Neural cell (in vitro differentiated cells): ENCODE data around the gene VBP1. TPM values are rescaled to one million over a fixed set of nuclear protein-coding genes. Genes with fewer than 3 reads are reported as not detected.

Experiments used
- H2AFZ ChIP-seq: fragments of 200-600, 300-800 bp; sonication (generic), shearing (Covaris generic); 2 replicates; pipeline ENCODE4 v1.6.0; 2014; ENCODE audit warnings: low read depth, mild to moderate bottlenecking, antibody characterized with exemption, low read length, moderate library complexity
- H3F3A ChIP-seq: fragments of 200-600 bp; shearing (Covaris generic); 2 replicates; pipeline ENCODE4 v1.6.1; 2016; ENCODE audit warnings: mild to moderate bottlenecking, moderate library complexity, mixed read lengths, antibody characterized with exemption, low read length; ENCODE audit not compliant: insufficient read depth, poor library complexity, severe bottlenecking
- H3K27ac ChIP-seq: fragments of 200-600, 300-800 bp; sonication (generic), shearing (Covaris generic); 2 replicates; pipeline ENCODE4 v1.5.1; 2014; ENCODE audit warnings: mild to moderate bottlenecking, low read length, moderate library complexity
- H3K27me3 ChIP-seq: fragments of 300-800, 200-600 bp; sonication (generic), shearing (Covaris generic); 2 replicates; pipeline ENCODE4 v1.6.0; 2014; ENCODE audit warnings: mild to moderate bottlenecking, low read depth, low read length, moderate library complexity; ENCODE audit not compliant: insufficient read depth
- H3K36me3 ChIP-seq: fragments of 300-800, 200-600 bp; sonication (generic), shearing (Covaris generic); 2 replicates; pipeline ENCODE4 v1.5.1; 2014; ENCODE audit warnings: mild to moderate bottlenecking, antibody characterized with exemption, low read length, moderate library complexity; ENCODE audit not compliant: insufficient read depth
- H3K4me2 ChIP-seq: fragments of 300-800, 200-600 bp; sonication (generic), shearing (Covaris generic); 2 replicates; pipeline ENCODE4 v1.6.0; 2014; ENCODE audit warnings: mild to moderate bottlenecking, low read length
- H3K4me3 ChIP-seq: fragments of 300-800, 200-600 bp; sonication (generic), shearing (Covaris generic); 2 replicates; pipeline ENCODE4 v1.5.1; 2014; ENCODE audit warnings: mild to moderate bottlenecking, low read length, moderate library complexity
- H3K79me2 ChIP-seq: fragments of 200-600 bp; shearing (Covaris generic); replicated peaks from 2 replicates; pipeline ENCODE4 v1.6.0; 2014; ENCODE audit warnings: mild to moderate bottlenecking, low read length, moderate library complexity; ENCODE audit not compliant: insufficient read depth
- H3K9ac ChIP-seq: fragments of 300-800, 200-600 bp; sonication (generic), shearing (Covaris generic); 2 replicates; pipeline ENCODE4 v1.6.1; 2016; ENCODE audit warnings: mild to moderate bottlenecking, low read length, mixed read lengths
- H3K9me2 ChIP-seq: fragments of 200-600 bp; shearing (Covaris generic); 2 replicates; pipeline ENCODE4 v1.6.1; 2016; ENCODE audit warnings: mild to moderate bottlenecking, low read length, mixed read lengths; ENCODE audit not compliant: insufficient read depth
- H3K9me3 ChIP-seq: fragments of 200-600, 300-800 bp; sonication (generic), shearing (Covaris generic); 2 replicates; pipeline ENCODE4 v1.6.1; 2016; ENCODE audit warnings: mild to moderate bottlenecking, mixed run types, low read length, moderate library complexity, mixed read lengths
- H4K20me1 ChIP-seq: fragments of 200-600 bp; shearing (Covaris generic); 2 replicates; pipeline ENCODE4 v1.6.1; 2016; ENCODE audit warnings: mild to moderate bottlenecking, mixed run types; ENCODE audit not compliant: insufficient read depth
- EP300 ChIP-seq: fragments of 450-650 bp; conservative IDR thresholded peaks from 2 replicates; pipeline ENCODE4 v1.6.1; 2014; ENCODE audit warnings: antibody characterized with exemption, mild to moderate bottlenecking, moderate library complexity; ENCODE audit not compliant: poor library complexity, severe bottlenecking
- EZH2 ChIP-seq: fragments of 200-600, 300-800 bp; shearing (Covaris generic), sonication (generic); IDR thresholded peaks from 2 replicates; pipeline ENCODE4 v1.6.1; 2014; ENCODE audit warnings: antibody characterized with exemption, low read length, borderline replicate concordance, mild to moderate bottlenecking; ENCODE audit not compliant: insufficient read depth, poor library complexity, severe bottlenecking
- MXI1 ChIP-seq: fragments of 450-650 bp; conservative IDR thresholded peaks from 2 replicates; pipeline ENCODE4 v1.6.1; 2014; ENCODE audit warnings: antibody characterized with exemption, mild to moderate bottlenecking; ENCODE audit not compliant: poor library complexity, severe bottlenecking
- POLR2AphosphoS5 ChIP-seq: IDR thresholded peaks from 2 replicates; pipeline ENCODE4 v1.6.1; 2012
- RAD21 ChIP-seq: fragments of 450-650 bp; conservative IDR thresholded peaks from 2 replicates; pipeline ENCODE4 v1.6.1; 2014; ENCODE audit warnings: antibody characterized with exemption, mild to moderate bottlenecking, moderate library complexity
- REST ChIP-seq: IDR thresholded peaks from 2 replicates; pipeline ENCODE4 v1.6.1; 2012; ENCODE audit warnings: borderline replicate concordance
- SMC3 ChIP-seq: fragments of 450-650 bp; conservative IDR thresholded peaks from 2 replicates; pipeline ENCODE4 v1.6.1; 2014; ENCODE audit warnings: antibody characterized with exemption, mild to moderate bottlenecking, moderate library complexity; ENCODE audit not compliant: poor library complexity
- TAF1 ChIP-seq: IDR thresholded peaks from 2 replicates; pipeline ENCODE4 v1.6.1; 2012; ENCODE audit warnings: low read depth
- polyA plus RNA-seq: library from polyadenylated mRNA; depleted of rRNA; stranded (reverse); fragments of >200 nt; gene quantifications from 2 replicates; pipeline ENCODE4 v1.2.3, GENCODE V29; 2014
- TF ChIP-seq, protein P1 (sequence below): fragments of 450-650 bp; IDR thresholded peaks from 2 replicates; pipeline ENCODE4 v1.5.1; 2014; ENCODE audit warnings: antibody characterized with exemption, mild to moderate bottlenecking, moderate library complexity; ENCODE audit not compliant: poor library complexity, severe bottlenecking

The VBP1 gene
- polyA plus RNA-seq, 1 donor from 2014 or later: 369 TPM

GRCh38 chrX:155270969-155271368, 54.7 kb downstream of the VBP1 start:
- Histone ChIP-seq H3K27me3 (no peaks in the 10 kb centered on the region), H3K9me2 (no peaks in the 10 kb centered on the region), H3F3A (no peaks in the 10 kb centered on the region), H3K27ac (no peak overlapping the region), H3K4me3 (no peak overlapping the region), H3K79me2 (no peaks in the 10 kb centered on the region), H3K4me2 (no peak overlapping the region), H4K20me1 (no peaks in the 10 kb centered on the region), H3K9me3 (no peaks in the 10 kb centered on the region), H3K9ac (no peak overlapping the region), H3K36me3 (no peaks in the 10 kb centered on the region), H2AFZ (no peak overlapping the region)
- TF ChIP-seq, protein P1, sequence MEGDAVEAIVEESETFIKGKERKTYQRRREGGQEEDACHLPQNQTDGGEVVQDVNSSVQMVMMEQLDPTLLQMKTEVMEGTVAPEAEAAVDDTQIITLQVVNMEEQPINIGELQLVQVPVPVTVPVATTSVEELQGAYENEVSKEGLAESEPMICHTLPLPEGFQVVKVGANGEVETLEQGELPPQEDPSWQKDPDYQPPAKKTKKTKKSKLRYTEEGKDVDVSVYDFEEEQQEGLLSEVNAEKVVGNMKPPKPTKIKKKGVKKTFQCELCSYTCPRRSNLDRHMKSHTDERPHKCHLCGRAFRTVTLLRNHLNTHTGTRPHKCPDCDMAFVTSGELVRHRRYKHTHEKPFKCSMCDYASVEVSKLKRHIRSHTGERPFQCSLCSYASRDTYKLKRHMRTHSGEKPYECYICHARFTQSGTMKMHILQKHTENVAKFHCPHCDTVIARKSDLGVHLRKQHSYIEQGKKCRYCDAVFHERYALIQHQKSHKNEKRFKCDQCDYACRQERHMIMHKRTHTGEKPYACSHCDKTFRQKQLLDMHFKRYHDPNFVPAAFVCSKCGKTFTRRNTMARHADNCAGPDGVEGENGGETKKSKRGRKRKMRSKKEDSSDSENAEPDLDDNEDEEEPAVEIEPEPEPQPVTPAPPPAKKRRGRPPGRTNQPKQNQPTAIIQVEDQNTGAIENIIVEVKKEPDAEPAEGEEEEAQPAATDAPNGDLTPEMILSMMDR: no peak
- TF ChIP-seq MXI1 (no peak), REST (no peak), SMC3 (no peak), TAF1 (no peak), EP300 (no peak), RAD21 (no peak), POLR2AphosphoS5 (no peak), EZH2 (no peak)

- Histone ChIP-seq H3K36me3 (no peaks in the 10 kb centered on the region), H4K20me1 (no peaks in the 10 kb centered on the region), H3K27me3 (no peaks in the 10 kb centered on the region), H3K4me2 (no peak overlapping the region), H3K9ac (no peak overlapping the region), H3F3A (no peaks in the 10 kb centered on the region), H2AFZ (no peak overlapping the region), H3K27ac (no peak overlapping the region), H3K9me2 (no peaks in the 10 kb centered on the region), H3K9me3 (no peaks in the 10 kb centered on the region), H3K79me2 (no peaks in the 10 kb centered on the region), H3K4me3 (no peak overlapping the region)
- TF ChIP-seq, protein P1: no peak
- TF ChIP-seq RAD21: no peak
- TF ChIP-seq MXI1: no peak
- TF ChIP-seq EZH2: no peak
- no peak for TF ChIP-seq EP300
- no peak for TF ChIP-seq SMC3
- TF ChIP-seq REST: no peak
- no peak for TF ChIP-seq TAF1
These were observed 63.6 kb downstream of the VBP1 start for GRCh38 chrX:155279873-155280272.
